Gastroesophageal sphincter (tissue), 3 donors: ENCODE data around the gene ITGBL1.

ENCODE experiments used
- CTCF ChIP-seq, 4 experiments: fragments of 200-600 bp in 2 of 4; fragments of 450-650 bp in 2 of 4; sonication (generic) in 1 of 4; IDR thresholded peaks; one replicate each; pipeline ENCODE4 v1.5.1; 2017 to 2019; ENCODE audit warnings: antibody characterized with exemption in 4 of 4, mild to moderate bottlenecking in 2 of 4, moderate library complexity in 2 of 4
- POLR2A ChIP-seq, 2 donors: fragments of 450-650 bp; IDR thresholded peaks; one replicate each; pipeline ENCODE4 v1.6.1; 2017; ENCODE audit warnings: antibody characterized with exemption in 2 of 2, mild to moderate bottlenecking in 2 of 2, moderate library complexity in 1 of 2

- TF ChIP-seq POLR2A (IDR thresholded peaks at IDR 0.05) (no peak), CTCF (IDR thresholded peaks at IDR 0.05) (no peak)
Observed at GRCh38 chr13:101711307-101712025, 259.0 kb downstream of the ITGBL1 start.
